IMR-90 (cell line): ENCODE data around the gene GDNF. TPM values are rescaled to one million over a fixed set of nuclear protein-coding genes. Genes with fewer than 3 reads are reported as not detected.

Experiments
- ATAC-seq: fragments of 200-7000 bp; cut with Tn5 transposase; 2 replicates; pipeline ENCODE4 v1.9.1; 2020; ENCODE audit warnings: low read depth, mild to moderate bottlenecking, moderate library complexity
- BruUV-seq: library from RNA; stranded (reverse); fragments of 400-500 nt; replicated peaks from 2 replicates; lab custom pipeline; 2021; lab: Mats Ljungman, UMichigan
- CTCF ChIA-PET: fragments of 300-600 bp; formaldehyde crosslinking; extraction: SDS; loops from one replicate; lab custom pipeline; 2021; ENCODE audit warnings: antibody characterized with exemption; lab: Yijun Ruan, JAX
- POLR2A ChIA-PET: fragments of 300-600 bp; sonication (Branson Sonifier 250); formaldehyde crosslinking; loops from one replicate; lab custom pipeline; 2022; ENCODE audit warnings: antibody characterized with exemption; ENCODE audit not compliant: unreplicated experiment; lab: Charles Lee
- DNase-seq: peaks from one replicate; pipeline ENCODE4 v3.0.0; 2013
- H2AFZ ChIP-seq: replicated peaks from 2 replicates; pipeline ENCODE3; 2013; ENCODE audit warnings: low read length, mild to moderate bottlenecking; ENCODE audit not compliant: poor library complexity
- H2AK5ac ChIP-seq: 2 replicates; pipeline ENCODE4 v1.6.1; 2013; ENCODE audit warnings: low read depth, low read length, inconsistent platforms
- H2AK9ac ChIP-seq: replicated peaks from 2 replicates; pipeline ENCODE3; 2013; ENCODE audit warnings: mild to moderate bottlenecking, low read depth, low read length, moderate library complexity; ENCODE audit not compliant: poor library complexity
- H2BK120ac ChIP-seq: 2 replicates; pipeline ENCODE4 v1.6.1; 2013; ENCODE audit warnings: low read depth, low read length, inconsistent platforms
- H2BK15ac ChIP-seq: 3 replicates; pipeline ENCODE4 v1.6.1; 2013; ENCODE audit warnings: low read depth, low read length, inconsistent platforms
- H2BK20ac ChIP-seq: 2 replicates; pipeline ENCODE4 v1.6.1; 2013; ENCODE audit warnings: low read depth, mild to moderate bottlenecking, inconsistent platforms, low read length, moderate library complexity
- H2BK5ac ChIP-seq: 2 replicates; pipeline ENCODE4 v1.6.1; 2013; ENCODE audit warnings: mild to moderate bottlenecking, low read depth, low read length, inconsistent platforms; ENCODE audit not compliant: poor library complexity, severe bottlenecking
- H3K14ac ChIP-seq: replicated peaks from 2 replicates; pipeline ENCODE4 v1.6.1; 2013; ENCODE audit warnings: low read depth, low read length, inconsistent platforms
- H3K18ac ChIP-seq: 2 replicates; pipeline ENCODE4 v1.6.1; 2013; ENCODE audit warnings: low read depth, low read length, control low read depth
- H3K23ac ChIP-seq: 2 replicates; pipeline ENCODE4 v1.6.1; 2013; ENCODE audit warnings: low read depth, low read length, inconsistent platforms
- H3K27ac ChIP-seq: 2 replicates; pipeline ENCODE4 v1.5.1; 2013; ENCODE audit warnings: mild to moderate bottlenecking, control low read depth, low read length; ENCODE audit not compliant: insufficient read depth
- H3K27me3 ChIP-seq: 2 replicates; pipeline ENCODE4 v1.6.1; 2013; ENCODE audit warnings: low read length; ENCODE audit not compliant: control insufficient read depth, insufficient read depth
- H3K36me3 ChIP-seq: 2 replicates; pipeline ENCODE4 v1.6.1; 2013; ENCODE audit warnings: low read length, mixed read lengths; ENCODE audit not compliant: control insufficient read depth, insufficient read depth
- H3K4ac ChIP-seq: 2 replicates; pipeline ENCODE4 v1.6.1; 2013; ENCODE audit warnings: low read depth, low read length, inconsistent platforms
- H3K4me1 ChIP-seq: 2 replicates; pipeline ENCODE4 v1.6.1; 2013; ENCODE audit warnings: low read length, mixed read lengths; ENCODE audit not compliant: control insufficient read depth, insufficient read depth
- H3K4me2 ChIP-seq: 2 replicates; pipeline ENCODE4 v1.6.1; 2013; ENCODE audit warnings: low read depth, mild to moderate bottlenecking, control low read depth, low read length, moderate library complexity
- H3K4me3 ChIP-seq: 2 replicates; pipeline ENCODE4 v1.5.1; 2013; ENCODE audit warnings: low read depth, mild to moderate bottlenecking, control low read depth, low read length, moderate library complexity; ENCODE audit not compliant: insufficient read depth
- H3K56ac ChIP-seq: 2 replicates; pipeline ENCODE4 v1.6.1; 2013; ENCODE audit warnings: low read length, inconsistent platforms; ENCODE audit not compliant: insufficient read depth; ENCODE audit errors: extremely low read depth
- H3K79me1 ChIP-seq, 2 experiments: 2 replicates each; pipeline ENCODE4 v1.6.1; 2013; ENCODE audit warnings: low read length in 2 of 2, inconsistent platforms in 1 of 2, low read depth in 1 of 2
- H3K9ac ChIP-seq: 2 replicates; pipeline ENCODE4 v1.6.1; 2013; ENCODE audit warnings: low read depth, low read length, control low read depth
- H3K9me1 ChIP-seq: 2 replicates; pipeline ENCODE4 v1.6.1; 2013; ENCODE audit warnings: low read length, inconsistent platforms; ENCODE audit not compliant: insufficient read depth
- H3K9me3 ChIP-seq: 2 replicates; pipeline ENCODE4 v1.6.1; 2013; ENCODE audit warnings: low read length; ENCODE audit not compliant: control insufficient read depth, insufficient read depth
- H4K20me1 ChIP-seq: 2 replicates; pipeline ENCODE4 v1.6.1; 2013; ENCODE audit warnings: low read length, inconsistent platforms; ENCODE audit not compliant: insufficient read depth
- H4K5ac ChIP-seq: 2 replicates; pipeline ENCODE4 v1.6.1; 2013; ENCODE audit warnings: mild to moderate bottlenecking, low read depth, low read length, control low read depth
- H4K8ac ChIP-seq, 2 experiments: 2 replicates each; pipeline ENCODE4 v1.6.1; 2013; ENCODE audit warnings: low read depth in 2 of 2, low read length in 2 of 2, control low read depth in 1 of 2, inconsistent platforms in 1 of 2
- H4K91ac ChIP-seq: 2 replicates; pipeline ENCODE4 v1.6.1; 2013; ENCODE audit warnings: low read depth, low read length, inconsistent platforms; ENCODE audit not compliant: insufficient read depth
- MXI1 ChIP-seq: IDR thresholded peaks from 2 replicates; pipeline ENCODE4 v1.6.1; 2012; ENCODE audit warnings: low read depth, mild to moderate bottlenecking, low read length, moderate library complexity, borderline replicate concordance
- RFX5 ChIP-seq: IDR thresholded peaks from 2 replicates; pipeline ENCODE4 v1.8.0; 2012; ENCODE audit warnings: low read depth, mild to moderate bottlenecking, low read length, moderate library complexity
- WGBS, 2 experiments: methylation state at CpG; one replicate each; pipeline versions ENCODE4 v1.1.5 to v1.1.7; 2013; ENCODE audit warnings: missing lambda C conversion rate in 2 of 2; ENCODE audit not compliant: insufficient read length in 1 of 2; ENCODE audit errors: extremely low coverage in 2 of 2; 5-methylcytosine and 5-hydroxymethylcytosine counted together
- dilution Hi-C: fragments of 300-500 bp; cut with HindIII; formaldehyde crosslinking; loops from one replicate; pipeline ENCODE4 v1.14.3; 2018; ENCODE audit warnings: low sequenced_read_pairs; ENCODE audit not compliant: unreplicated experiment
- in situ Hi-C: fragments of 300-500 bp; cut with MboI; formaldehyde crosslinking; loops from 3 replicates; pipeline ENCODE4 v1.14.3; 2019; ENCODE audit warnings: low sequenced_read_pairs, inconsistent platforms, mixed read lengths
- intact Hi-C: fragments of 100-400 bp; cut with micrococcal nuclease; formaldehyde crosslinking; loops from 2 replicates; pipeline ENCODE4 v1.10.0; 2022
- polyA plus RNA-seq, 3 experiments: library from polyadenylated mRNA; depleted of rRNA; stranded (reverse); fragments of >200 nt; gene quantifications; 2 replicates each; pipeline ENCODE4 v1.2.3, GENCODE V29; 2012; ENCODE audit warnings: low replicate concordance in 1 of 3
- total RNA-seq: library from RNA; depleted of rRNA; stranded (reverse); fragments of >200 nt; gene quantifications from 2 replicates; pipeline ENCODE4 v1.2.3, GENCODE V29; 2012

The GDNF gene
- total and polyA plus RNA-seq, 2 of the 4 experiments (the other 2 are of a cell fraction): 0.18 to 0.82 TPM

GRCh38 chr5:37836592-37837413 lies 3.0 kb downstream of the GDNF start:
- H4K5ac ChIP-seq: no peak overlapping the region
- H3K9ac ChIP-seq: 0 out of 2 replicates have a peak overlapping the region, but pooled peaks have one; percentile 6
- no peak overlapping the region for H2AK5ac ChIP-seq
- peaks cover 6% of the 10 kb centered on the region; the same call in 1 of the 2 replicates for H3K9me1 ChIP-seq
- peak overlapping the region; percentile 83 for H3K4me2 ChIP-seq
- peak overlapping the region; percentile 40 for H3K4me3 ChIP-seq
- TF ChIP-seq RFX5 (no peak), MXI1 (peak; percentile 53; the same call in 1 of the 2 replicates)
- H3K56ac ChIP-seq: peak overlapping the region; percentile 12; the same call in 1 of the 2 replicates
- H4K8ac ChIP-seq: peak overlapping the region; percentile 38 to 43; a peak in 2 of 4 replicates
- 2% methylated on average over 18 of the region's 65 CpGs; no CpG with 5 or more reads in 1 of the 2 experiments for WGBS, 2 experiments
- peak overlapping the region; percentile 45 for H3K4ac ChIP-seq
- ATAC-seq: peak; percentile 30
- H2AK9ac ChIP-seq: peak overlapping the region; percentile 80
- BruUV-seq: no TSS peak
- H2AFZ ChIP-seq: peak overlapping the region; percentile 90
- H3K27ac ChIP-seq: peak overlapping the region; percentile 4; the same call in 1 of the 2 replicates
- peaks cover 8% of the 10 kb centered on the region for H3K4me1 ChIP-seq
- peak overlapping the region; percentile 75 for H3K23ac ChIP-seq
- H3K14ac ChIP-seq: peak overlapping the region; percentile 72
- peak; percentile 46 for DNase-seq
- no peaks in the 10 kb centered on the region for H3K36me3 ChIP-seq
- intact Hi-C loops: loop anchor here (1.0 to 10.0 kb wide), 5 partner anchors 65 to 424 kb away; no protein-coding TSS in a partner anchor
- H2BK20ac ChIP-seq: peak overlapping the region; percentile 47; the same call in 1 of the 2 replicates
- H3K79me1 ChIP-seq: 0 out of 4 replicates have a peak, but pooled peaks cover 0 to 5% of the 10 kb centered on the region in 2 experiments
- 0 out of 3 replicates have a peak overlapping the region, but pooled peaks have one; percentile 6 for H2BK15ac ChIP-seq
- ChIA-PET CTCF (interaction anchor here (0.6 to 1.4 kb wide), 12 partner anchors 12 to 440 kb away, joined by 3 to 19 read pairs (median 3); no protein-coding TSS in a partner anchor), POLR2A (interaction anchor here (0.6 to 0.7 kb wide), 3 partner anchors 70 to 458 kb away, joined by 3 to 14 read pairs (median 4); no protein-coding TSS in a partner anchor)
- H4K91ac ChIP-seq: peak overlapping the region; percentile 68
- H2BK120ac ChIP-seq: peak overlapping the region; percentile 12
- peaks cover 16% of the 10 kb centered on the region; the same call in 1 of the 2 replicates for H3K27me3 ChIP-seq
- peak overlapping the region; percentile 33 for H2BK5ac ChIP-seq
- peaks cover 9% of the 10 kb centered on the region; the same call in 1 of the 2 replicates for H4K20me1 ChIP-seq
- in situ Hi-C loops: loop anchor here (5.0 kb wide), 1 partner anchor 355 kb away; no protein-coding TSS in a partner anchor
- dilution Hi-C loops: no loop called here
- no peak overlapping the region for H3K18ac ChIP-seq
- no peaks in the 10 kb centered on the region for H3K9me3 ChIP-seq
